Gastrocnemius medialis (tissue), 4 donors: ENCODE data around the gene FLNC. TPM values are rescaled to one million over a fixed set of nuclear protein-coding genes. Genes with fewer than 3 reads are reported as not detected.

Source experiments
- ATAC-seq, 2 donors: fragments of 150-250 bp; one replicate each; pipeline ENCODE4 v1.9.1; 2016
- DNase-seq, 2 donors: peaks; one replicate each; pipeline ENCODE4 v3.0.0-alpha.2; 2019
- H3K27ac ChIP-seq, 4 donors: fragments of 200-600 bp; sonication (generic); 1 replicate in 1 of 4; 2 replicates in 3 of 4; pipeline ENCODE4 v1.5.1; 2016 to 2018; ENCODE audit warnings: mild to moderate bottlenecking in 2 of 4, moderate library complexity in 1 of 4
- H3K27me3 ChIP-seq, 3 donors: fragments of 200-600 bp; sonication (generic) in 2 of 3; 1 replicate in 1 of 3; 2 replicates in 2 of 3; pipeline versions ENCODE4 v1.5.1 to v1.6.0; 2016 to 2019; ENCODE audit warnings: mild to moderate bottlenecking in 1 of 3, moderate library complexity in 1 of 3
- H3K36me3 ChIP-seq, 2 donors: fragments of 200-600 bp; sonication (generic) in 1 of 2; one replicate each; pipeline ENCODE4 v1.5.1; 2017 to 2018
- H3K4me1 ChIP-seq, 2 donors: fragments of 200-600 bp; sonication (generic) in 1 of 2; one replicate each; pipeline ENCODE4 v1.5.1; 2016 to 2017; ENCODE audit warnings: mild to moderate bottlenecking in 2 of 2
- H3K4me3 ChIP-seq, 4 donors: fragments of 200-600 bp; sonication (generic) in 3 of 4; 1 replicate in 1 of 4; 2 replicates in 3 of 4; pipeline ENCODE4 v1.5.1; 2016 to 2019; ENCODE audit warnings: mild to moderate bottlenecking in 2 of 4
- H3K9me3 ChIP-seq, 3 donors: fragments of 200-600 bp; sonication (generic) in 2 of 3; 1 replicate in 1 of 3; 2 replicates in 2 of 3; pipeline ENCODE4 v1.5.1; 2016 to 2019
- CTCF ChIP-seq, 5 experiments: fragments of 450-650 bp in 3 of 5; fragments of 200-600 bp in 2 of 5; sonication (generic) in 2 of 5; IDR thresholded peaks in 4 of 5; conservative IDR thresholded peaks in 1 of 5; 1 replicate in 4 of 5; 2 replicates in 1 of 5; pipeline ENCODE4 v1.5.1; 2016 to 2019; ENCODE audit warnings: antibody characterized with exemption in 5 of 5, mild to moderate bottlenecking in 3 of 5, moderate library complexity in 3 of 5
- POLR2A ChIP-seq, 2 donors: fragments of 450-650 bp; IDR thresholded peaks; one replicate each; pipeline ENCODE4 v1.6.1; 2017; ENCODE audit warnings: antibody characterized with exemption in 2 of 2, mild to moderate bottlenecking in 2 of 2, moderate library complexity in 2 of 2
- in situ Hi-C, 4 donors: fragments of 200-750 bp; cut with MboI; loops; one replicate each; pipeline versions ENCODE4 v1.15.0 to v1.8.0; 2017; ENCODE audit warnings: low sequenced_read_pairs in 4 of 4
- intact Hi-C: fragments of 100-400 bp; cut with DNase I; formaldehyde crosslinking; loops from one replicate; pipeline ENCODE4 v1.15.1; 2023; ENCODE audit warnings: low total_unique reads
- total RNA-seq, 4 donors: library from RNA; depleted of rRNA; stranded (reverse); fragments of >200 nt; gene quantifications; one replicate each; pipeline versions ENCODE4 v1.1.0 to v1.2.3, GENCODE V29; 2016

Gene FLNC
- total RNA-seq, 4 donors from 2014 or later = 1,071 to 4,398 (median 2,381) TPM

- Histone ChIP-seq H3K27me3 (no peaks in the 10 kb centered on the region), H3K36me3 (no peaks in the 10 kb centered on the region), H3K4me3 (no peak overlapping the region), H3K9me3 (no peaks in the 10 kb centered on the region), H3K27ac (no peak overlapping the region), H3K4me1 (peaks cover 0 to 12% of the 10 kb centered on the region in 2 donors)
- ATAC-seq (no peak), DNase-seq (peak in 1 of 2 donors; percentile 17)
- TF ChIP-seq POLR2A (IDR thresholded peaks at IDR 0.05) (no peak), CTCF (IDR thresholded peaks at IDR 0.05 in 4 of 5, conservative IDR thresholded peaks at IDR 0.05 in 1 of 5) (no peak)
- in situ Hi-C loops = loop anchor here (10.0 to 25.0 kb wide), 5 partner anchors 81 to 413 kb away; partner anchors contain the start of genes CCDC136 (in 2 of the 4), HILPDA (in 2 of the 4) and OPN1SW (in 1 of the 4)
- intact Hi-C loops = no loop called here
Observed at GRCh38 chr7:128875523-128875948, 45.3 kb downstream of the FLNC start.

GRCh38 chr7:128876127-128876526 is 45.9 kb downstream of the FLNC start:
- Histone ChIP-seq H3K27me3 (no peaks in the 10 kb centered on the region), H3K36me3 (no peaks in the 10 kb centered on the region), H3K4me1 (peaks cover 0 to 12% of the 10 kb centered on the region in 2 donors), H3K9me3 (no peaks in the 10 kb centered on the region), H3K4me3 (no peak overlapping the region), H3K27ac (no peak overlapping the region)
- ATAC-seq = no peak
- TF ChIP-seq CTCF (IDR thresholded peaks at IDR 0.05 in 4 of 5, conservative IDR thresholded peaks at IDR 0.05 in 1 of 5) = no peak
- no peak for TF ChIP-seq POLR2A (IDR thresholded peaks at IDR 0.05)
- no peak for DNase-seq
- in situ Hi-C loops = loop anchor here (10.0 to 25.0 kb wide), 5 partner anchors 81 to 414 kb away; partner anchors contain the start of genes CCDC136 (in 2 of the 4), HILPDA (in 2 of the 4) and OPN1SW (in 1 of the 4)
- intact Hi-C loops = no loop called here

- Histone ChIP-seq H3K36me3 (no peaks in the 10 kb centered on the region), H3K9me3 (no peaks in the 10 kb centered on the region), H3K27ac (no peak overlapping the region), H3K4me3 (no peak overlapping the region), H3K4me1 (peaks cover 0 to 12% of the 10 kb centered on the region in 2 donors), H3K27me3 (no peaks in the 10 kb centered on the region)
- TF ChIP-seq CTCF (IDR thresholded peaks at IDR 0.05 in 4 of 5, conservative IDR thresholded peaks at IDR 0.05 in 1 of 5) = no peak
- no peak for TF ChIP-seq POLR2A (IDR thresholded peaks at IDR 0.05)
- peak in 1 of 2 donors; percentile 24 for DNase-seq
- intact Hi-C loops (no loop called here), in situ Hi-C loops (loop anchor here (10.0 to 25.0 kb wide), 5 partner anchors 82 to 414 kb away; partner anchors contain the start of genes CCDC136 (in 2 of the 4), HILPDA (in 2 of the 4) and OPN1SW (in 1 of the 4))
- ATAC-seq = no peak
Observed at GRCh38 chr7:128876586-128876977, 46.4 kb downstream of the FLNC start.

GRCh38 chr7:128876978-128877755 is 47.0 kb downstream of the FLNC start:
- ATAC-seq = no peak
- H3K4me1 ChIP-seq = peaks cover 0 to 12% of the 10 kb centered on the region in 2 donors
- intact Hi-C loops = no loop called here
- DNase-seq = peak in 1 of 2 donors; percentile 30
- H3K27ac ChIP-seq = no peak overlapping the region
- no peak for TF ChIP-seq POLR2A (IDR thresholded peaks at IDR 0.05)
- no peak for TF ChIP-seq CTCF (IDR thresholded peaks at IDR 0.05 in 4 of 5, conservative IDR thresholded peaks at IDR 0.05 in 1 of 5)
- H3K4me3 ChIP-seq = no peak overlapping the region
- no peaks in the 10 kb centered on the region for H3K36me3 ChIP-seq
- H3K27me3 ChIP-seq = no peaks in the 10 kb centered on the region
- H3K9me3 ChIP-seq = no peaks in the 10 kb centered on the region
- in situ Hi-C loops = loop anchor here (10.0 to 25.0 kb wide), 5 partner anchors 82 to 415 kb away; partner anchors contain the start of genes CCDC136 (in 2 of the 4), HILPDA (in 2 of the 4) and OPN1SW (in 1 of the 4)
